GM18870 (cell line): ENCODE data around the gene RTP2.

Experiments used
- ATAC-seq: cut with Tn5 transposase; IDR thresholded peaks from one replicate; pipeline ENCODE4 v1.9.1; 2021; ENCODE audit warnings: moderate library complexity; ENCODE audit not compliant: unreplicated experiment

The RTP2 gene

DNA sequence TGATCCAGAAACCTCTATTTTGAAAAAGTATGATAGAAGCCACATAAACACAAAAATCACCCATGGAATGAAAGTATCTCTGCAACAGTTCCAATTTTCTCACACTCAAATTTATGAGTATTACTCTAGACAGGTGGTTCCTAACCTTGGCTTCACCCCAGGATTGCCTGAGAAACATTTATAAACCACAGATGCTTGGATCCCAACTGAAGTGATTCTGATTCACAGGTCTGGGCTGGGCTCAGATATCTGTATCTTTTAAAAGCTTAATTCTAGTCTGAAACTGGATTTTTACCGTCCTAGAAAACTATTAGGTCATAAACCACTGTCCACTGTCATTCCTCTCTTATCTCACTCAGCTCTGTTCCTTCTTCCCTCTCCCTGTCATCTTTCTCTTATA, 24.8 kb downstream of the RTP2 start:
- ATAC-seq, result no peak

DNA sequence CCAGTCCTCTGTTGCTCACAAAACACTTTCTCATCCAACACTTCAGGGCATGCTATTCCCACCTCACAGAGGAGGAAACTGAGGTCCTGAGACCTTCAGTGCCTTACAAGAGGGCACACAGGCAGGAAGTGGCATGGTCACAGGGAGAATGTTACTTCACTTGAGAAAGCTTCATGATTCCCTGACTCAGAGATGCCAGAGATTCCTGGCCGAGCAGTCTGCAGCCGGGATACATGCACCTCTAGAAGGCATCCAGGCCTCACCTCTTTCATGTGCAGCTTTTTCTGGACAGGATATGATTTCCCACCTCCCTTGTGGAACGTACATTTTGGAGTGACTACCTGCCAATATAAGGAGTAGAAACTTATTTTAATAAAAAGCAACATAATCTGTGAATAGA, 29.3 kb downstream of the RTP2 start:
- ATAC-seq, result no peak

- ATAC-seq, result no peak
Measured at GRCh38 chr3:187669675-187670504, 32.5 kb downstream of the RTP2 start, which contains the start of gene SST. Gene SST, minus strand, starts transcription at chr3:187670394. Its CDS starts 103 bp downstream, at chr3:187670291.

DNA sequence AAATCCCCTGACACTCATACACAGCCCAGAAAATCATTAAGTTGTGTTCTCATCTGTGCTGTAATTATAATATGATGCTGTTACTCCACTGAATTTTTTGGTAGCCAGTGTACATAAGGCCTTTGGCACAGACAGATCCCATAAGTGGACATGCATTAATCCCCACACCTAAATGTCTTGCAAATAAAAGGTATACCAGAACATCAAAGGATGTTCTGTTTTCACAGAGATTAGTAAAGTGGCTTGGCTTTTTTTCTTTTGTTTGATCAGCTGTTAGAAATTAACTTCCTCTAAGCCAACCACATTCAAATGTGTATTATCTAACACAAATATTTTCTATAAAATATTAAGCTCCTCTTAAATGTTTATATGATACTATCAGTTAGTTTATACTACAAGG, 34.8 kb downstream of the RTP2 start:
- ATAC-seq, result no peak

DNA sequence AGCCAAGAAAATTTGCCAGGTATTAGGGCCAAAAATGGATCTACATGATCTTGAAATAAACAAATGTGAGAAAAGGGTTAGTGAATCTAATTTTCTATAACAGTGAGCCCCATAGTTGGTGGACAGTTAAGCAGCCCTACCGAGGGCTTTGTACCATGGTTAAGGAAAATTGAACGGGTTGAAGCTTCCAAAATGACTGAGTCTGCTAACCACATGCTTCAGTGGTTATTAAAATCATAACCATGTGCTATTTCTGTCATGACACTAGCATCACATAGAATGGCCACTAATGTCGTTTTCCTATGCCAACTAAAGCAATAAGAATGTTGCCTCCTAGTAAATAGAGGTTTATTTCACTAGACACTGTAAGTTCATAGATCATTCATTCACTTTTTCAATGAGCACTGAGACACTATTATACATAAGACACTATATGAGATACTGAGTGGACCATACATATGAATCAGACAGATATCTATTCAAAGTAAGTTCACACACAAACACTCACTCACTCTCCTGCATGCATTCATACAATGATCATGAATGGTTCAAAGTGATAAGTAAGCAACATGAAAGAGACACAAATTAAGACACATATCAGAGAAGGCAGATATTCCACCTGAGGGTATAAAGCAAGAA, 36.5 kb downstream of the RTP2 start:
- no peak for ATAC-seq

DNA sequence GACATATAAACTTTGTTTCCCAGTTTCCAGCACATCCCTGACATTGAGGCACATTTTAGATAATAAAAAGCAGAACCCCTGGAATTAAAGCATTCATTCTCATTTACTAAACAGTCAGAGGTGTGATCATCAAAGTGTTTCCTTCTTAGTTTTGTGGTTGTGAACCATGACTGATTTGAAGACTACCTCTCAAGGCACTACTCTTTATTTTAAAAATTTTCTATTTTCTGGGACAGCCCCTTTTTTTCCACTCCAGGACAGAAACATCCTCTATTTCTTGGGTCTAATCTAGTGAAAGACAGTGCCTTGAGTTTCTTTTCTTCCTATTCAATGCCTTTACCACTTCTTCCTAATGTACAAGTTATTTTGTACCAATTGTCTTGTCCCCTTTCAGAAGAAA, 37.3 kb downstream of the RTP2 start:
- no peak for ATAC-seq

DNA sequence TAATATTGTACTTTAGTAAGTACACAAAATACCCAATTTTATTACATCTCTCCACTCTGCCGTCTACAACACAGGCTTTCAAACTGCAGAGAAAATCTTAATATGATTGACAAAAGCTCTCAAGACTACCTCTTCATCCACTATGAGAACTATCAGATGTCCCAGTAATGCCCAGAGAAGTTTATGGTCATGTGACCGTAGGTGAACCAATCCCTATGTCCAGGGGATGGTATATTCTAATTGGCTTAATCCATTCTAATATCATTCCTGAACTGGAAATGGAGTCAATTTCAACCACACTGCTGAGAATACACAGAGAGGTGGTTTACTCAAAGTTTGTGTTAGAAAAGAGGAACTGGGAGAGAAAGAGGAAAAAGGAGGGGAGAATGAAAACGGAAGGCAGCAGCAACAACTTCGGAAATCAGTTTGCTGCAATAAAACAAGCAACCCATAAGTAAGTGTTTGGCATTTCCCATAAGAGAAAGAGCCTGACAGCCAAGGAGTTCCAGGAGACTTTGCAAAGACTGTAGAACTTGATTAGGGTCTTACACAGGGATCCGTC, 39.4 kb downstream of the RTP2 start:
- ATAC-seq, result no peak

DNA sequence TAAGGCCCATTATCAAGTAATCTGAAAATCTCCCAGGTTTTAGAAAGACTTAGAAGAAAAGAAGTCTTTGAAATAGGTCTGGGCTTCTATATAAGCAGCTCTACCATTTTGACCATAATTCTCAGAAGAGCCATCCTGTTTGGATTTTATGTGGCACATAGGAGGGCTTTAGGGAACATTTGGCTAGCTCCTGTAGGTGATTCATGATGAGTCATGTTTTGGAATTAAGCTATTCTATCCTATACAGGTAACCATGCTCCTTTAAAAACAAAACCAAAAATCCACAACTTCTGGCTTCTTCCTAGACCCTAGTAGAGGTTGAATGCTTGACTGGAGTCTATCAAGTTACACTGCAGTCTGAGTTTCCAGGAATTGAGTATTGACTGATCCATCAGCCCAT, 41.1 kb downstream of the RTP2 start:
- ATAC-seq, result no peak

GRCh38 chr3:187651282-187651681, 51.1 kb downstream of the RTP2 start:
- ATAC-seq, result no peak
